Karpas-422 (cell line): ENCODE data around the gene NFS1. TPM values are rescaled to one million over a fixed set of nuclear protein-coding genes. Genes with fewer than 3 reads are reported as not detected.

Experiments used
- DNase-seq: peaks from one replicate; pipeline ENCODE4 v3.0.0-alpha.2; 2015
- H2AFZ ChIP-seq: fragments of 200-600 bp; sonication (generic); 2 replicates; pipeline ENCODE4 v1.6.1; 2014; ENCODE audit warnings: antibody characterized with exemption, low read length, mixed read lengths
- H3K27ac ChIP-seq: fragments of 200-600 bp; sonication (generic); 2 replicates; pipeline ENCODE4 v1.5.1; 2014; ENCODE audit warnings: mild to moderate bottlenecking, low read length, moderate library complexity
- H3K27me3 ChIP-seq: fragments of 200-600 bp; sonication (generic); 2 replicates; pipeline ENCODE4 v1.6.1; 2014; ENCODE audit warnings: low read length, mixed read lengths
- H3K36me3 ChIP-seq: fragments of 200-600 bp; sonication (generic); 2 replicates; pipeline ENCODE4 v1.6.1; 2014; ENCODE audit warnings: low read length, mixed read lengths; ENCODE audit not compliant: insufficient read depth
- H3K4me1 ChIP-seq: fragments of 200-600 bp; sonication (generic); 2 replicates; pipeline ENCODE4 v1.6.1; 2014; ENCODE audit warnings: mild to moderate bottlenecking, low read length, mixed read lengths
- H3K4me2 ChIP-seq: fragments of 200-600 bp; sonication (generic); 2 replicates; pipeline ENCODE4 v1.6.1; 2014; ENCODE audit warnings: low read length, low read depth, mild to moderate bottlenecking; ENCODE audit not compliant: poor library complexity, severe bottlenecking
- H3K4me3 ChIP-seq: fragments of 200-600 bp; sonication (generic); 2 replicates; pipeline ENCODE4 v1.5.1; 2014; ENCODE audit warnings: mild to moderate bottlenecking, antibody characterized with exemption, low read length, mixed read lengths
- H3K79me2 ChIP-seq: fragments of 200-600 bp; sonication (generic); 2 replicates; pipeline ENCODE4 v1.6.1; 2014; ENCODE audit warnings: mild to moderate bottlenecking, low read length, mixed read lengths
- H3K9ac ChIP-seq: fragments of 200-600 bp; sonication (generic); 2 replicates; pipeline ENCODE4 v1.6.0; 2014; ENCODE audit warnings: low read length
- H3K9me2 ChIP-seq: fragments of 200-600 bp; sonication (generic), shearing (Covaris generic); replicated peaks from 2 replicates; pipeline ENCODE4 v1.6.0; 2014; ENCODE audit warnings: mild to moderate bottlenecking, low read length, moderate library complexity; ENCODE audit not compliant: insufficient read depth
- H3K9me3 ChIP-seq: fragments of 300-700, 200-600 bp; sonication (generic); 2 replicates; pipeline ENCODE4 v1.6.1; 2014; ENCODE audit warnings: low read length, mixed read lengths
- H4K20me1 ChIP-seq: fragments of 200-600 bp; sonication (generic); 2 replicates; pipeline ENCODE4 v1.6.1; 2014; ENCODE audit warnings: mild to moderate bottlenecking, antibody characterized with exemption, low read length, low read depth; ENCODE audit not compliant: insufficient read depth
- total RNA-seq: library from RNA; depleted of rRNA; stranded (reverse); fragments of >200 nt; shearing (Covaris generic); gene quantifications from 2 replicates; pipeline ENCODE4 v1.2.3, GENCODE V29; 2014; ENCODE audit warnings: low replicate concordance

NFS1 gene
- total RNA-seq, 1 experiment from 2014 or later = 62.6 TPM

- no peak for DNase-seq
- no peaks in the 10 kb centered on the region for H3K36me3 ChIP-seq
- no peak overlapping the region for H3K9ac ChIP-seq
- no peaks in the 10 kb centered on the region for H4K20me1 ChIP-seq
- H3K4me2 ChIP-seq = no peak overlapping the region
- no peaks in the 10 kb centered on the region for H3K9me2 ChIP-seq
- no peaks in the 10 kb centered on the region for H3K27me3 ChIP-seq
- no peak overlapping the region for H3K27ac ChIP-seq
- no peaks in the 10 kb centered on the region for H3K9me3 ChIP-seq
- peaks cover 98% of the 10 kb centered on the region for H3K79me2 ChIP-seq
- H3K4me1 ChIP-seq = no peaks in the 10 kb centered on the region
- no peak overlapping the region for H2AFZ ChIP-seq
- H3K4me3 ChIP-seq = no peak overlapping the region
These were observed 58.4 kb downstream of the NFS1 start for GRCh38 chr20:35640724-35641123.

- no peak overlapping the region for H2AFZ ChIP-seq
- no peak overlapping the region for H3K4me2 ChIP-seq
- no peaks in the 10 kb centered on the region for H3K27me3 ChIP-seq
- peaks cover 89% of the 10 kb centered on the region for H3K79me2 ChIP-seq
- H3K4me1 ChIP-seq = no peaks in the 10 kb centered on the region
- H3K9ac ChIP-seq = no peak overlapping the region
- no peaks in the 10 kb centered on the region for H3K9me2 ChIP-seq
- H3K27ac ChIP-seq = no peak overlapping the region
- 0 out of 2 replicates have a peak, but pooled peaks cover 5% of the 10 kb centered on the region for H4K20me1 ChIP-seq
- H3K9me3 ChIP-seq = no peaks in the 10 kb centered on the region
- H3K4me3 ChIP-seq = no peak overlapping the region
- H3K36me3 ChIP-seq = no peaks in the 10 kb centered on the region
- no peak for DNase-seq
These were observed 60.4 kb downstream of the NFS1 start for GRCh38 chr20:35638751-35639150.

DNA sequence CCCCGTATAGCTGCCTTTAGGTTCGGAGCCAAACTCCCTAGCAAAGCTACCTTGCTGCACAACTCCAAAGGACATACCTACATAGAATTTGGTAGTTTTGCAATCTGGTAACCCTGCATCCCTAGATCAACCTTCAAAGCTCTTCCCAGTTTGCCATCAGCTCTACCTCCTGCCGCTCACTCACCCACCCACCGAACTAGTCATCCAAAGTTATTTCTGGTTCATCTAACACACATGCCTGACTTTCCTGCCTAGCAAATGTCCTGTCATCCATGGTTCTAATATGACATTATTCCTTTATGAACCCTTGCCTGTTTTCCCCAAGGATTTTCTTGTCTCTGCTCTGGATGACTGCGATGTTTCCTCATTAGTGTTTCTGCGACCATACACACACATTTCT is 61.9 kb downstream of the NFS1 start:
- Histone ChIP-seq H3K79me2 (peaks cover 76% of the 10 kb centered on the region), H3K4me2 (no peak overlapping the region)
- DNase-seq = no peak

DNA sequence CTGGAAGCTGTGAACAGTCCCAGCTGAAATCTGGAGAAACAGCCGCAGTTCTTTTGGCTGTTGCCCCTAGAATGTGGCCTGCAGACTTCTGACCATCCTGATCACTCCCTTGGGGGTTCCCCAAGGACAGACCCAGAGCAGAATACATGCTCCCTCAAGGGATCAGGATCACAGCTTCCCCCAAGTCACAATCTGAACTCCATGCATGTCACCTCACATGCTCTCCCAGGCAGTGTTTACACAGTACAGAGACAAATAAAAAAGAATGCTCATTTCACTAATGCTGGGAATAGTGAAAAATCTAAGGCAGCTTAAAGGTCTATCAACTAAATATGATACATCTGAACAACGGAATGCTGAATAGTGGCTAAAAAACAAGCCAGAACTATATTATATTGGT is 63.1 kb downstream of the NFS1 start:
- Histone ChIP-seq H4K20me1 (0 out of 2 replicates have a peak, but pooled peaks cover 5% of the 10 kb centered on the region), H3K9me3 (no peaks in the 10 kb centered on the region), H3K4me2 (no peak overlapping the region), H3K9ac (no peak overlapping the region), H3K27ac (no peak overlapping the region), H3K4me3 (no peak overlapping the region), H3K27me3 (no peaks in the 10 kb centered on the region), H3K79me2 (peaks cover 65% of the 10 kb centered on the region), H3K9me2 (no peaks in the 10 kb centered on the region), H3K36me3 (no peaks in the 10 kb centered on the region), H2AFZ (no peak overlapping the region), H3K4me1 (no peaks in the 10 kb centered on the region)
- no peak for DNase-seq

More for the DNA sequence above, 61.9 kb downstream of the NFS1 start:
- H2AFZ ChIP-seq = no peak overlapping the region
- H3K27ac ChIP-seq = no peak overlapping the region
- 0 out of 2 replicates have a peak, but pooled peaks cover 5% of the 10 kb centered on the region for H4K20me1 ChIP-seq
- H3K27me3 ChIP-seq = no peaks in the 10 kb centered on the region
- no peaks in the 10 kb centered on the region for H3K9me2 ChIP-seq
- no peak overlapping the region for H3K9ac ChIP-seq
- no peaks in the 10 kb centered on the region for H3K4me1 ChIP-seq
- no peaks in the 10 kb centered on the region for H3K36me3 ChIP-seq
- H3K9me3 ChIP-seq = no peaks in the 10 kb centered on the region
- no peak overlapping the region for H3K4me3 ChIP-seq

- no peak overlapping the region for H3K27ac ChIP-seq
- H3K27me3 ChIP-seq = no peaks in the 10 kb centered on the region
- peaks cover 60% of the 10 kb centered on the region for H3K79me2 ChIP-seq
- H3K4me1 ChIP-seq = no peaks in the 10 kb centered on the region
- no peak overlapping the region for H3K4me3 ChIP-seq
- no peak overlapping the region for H2AFZ ChIP-seq
- no peak for DNase-seq
- H3K9ac ChIP-seq = no peak overlapping the region
- no peaks in the 10 kb centered on the region for H3K9me2 ChIP-seq
- peaks cover 4% of the 10 kb centered on the region; the same call in 1 of the 2 replicates for H3K36me3 ChIP-seq
- H3K9me3 ChIP-seq = no peaks in the 10 kb centered on the region
- 0 out of 2 replicates have a peak, but pooled peaks cover 5% of the 10 kb centered on the region for H4K20me1 ChIP-seq
- H3K4me2 ChIP-seq = no peak overlapping the region
These were observed 63.5 kb downstream of the NFS1 start for GRCh38 chr20:35635652-35636051.

- Histone ChIP-seq H3K9ac (no peak overlapping the region), H3K4me2 (no peak overlapping the region), H3K27ac (no peak overlapping the region), H3K36me3 (peaks cover 19% of the 10 kb centered on the region), H3K27me3 (no peaks in the 10 kb centered on the region), H3K4me3 (no peak overlapping the region), H3K4me1 (no peaks in the 10 kb centered on the region), H3K9me3 (no peaks in the 10 kb centered on the region), H4K20me1 (0 out of 2 replicates have a peak, but pooled peaks cover 5% of the 10 kb centered on the region), H2AFZ (no peak overlapping the region), H3K9me2 (no peaks in the 10 kb centered on the region), H3K79me2 (peaks cover 30% of the 10 kb centered on the region)
- DNase-seq = no peak
These were observed 66.5 kb downstream of the NFS1 start for GRCh38 chr20:35632539-35633115.

DNA sequence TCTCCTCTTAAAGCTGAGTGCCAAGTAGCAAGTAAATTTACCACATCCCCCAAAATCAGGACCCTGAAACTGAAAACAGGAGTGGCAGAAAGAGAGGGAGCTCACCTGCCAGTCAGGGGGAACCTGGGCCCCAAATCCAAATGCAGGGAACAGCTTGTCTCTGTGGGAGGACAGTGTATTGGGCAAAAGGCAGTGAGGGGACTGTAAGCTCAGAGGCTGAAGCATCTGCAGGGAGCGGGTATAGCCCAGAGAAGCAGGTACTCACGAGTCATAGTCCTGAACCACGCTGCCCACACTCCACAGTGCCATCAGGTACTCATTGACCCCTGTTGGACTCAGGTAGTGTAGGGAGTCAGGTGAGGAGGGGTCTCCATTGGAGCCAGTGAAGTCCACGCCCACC is 68.5 kb downstream of the NFS1 start:
- Histone ChIP-seq H3K9me2 (no peaks in the 10 kb centered on the region), H3K36me3 (peaks cover 33% of the 10 kb centered on the region), H4K20me1 (0 out of 2 replicates have a peak, but pooled peaks cover 5% of the 10 kb centered on the region), H3K9me3 (no peaks in the 10 kb centered on the region), H3K9ac (no peak overlapping the region), H3K4me2 (no peak overlapping the region), H2AFZ (no peak overlapping the region), H3K27ac (no peak overlapping the region), H3K4me1 (no peaks in the 10 kb centered on the region), H3K4me3 (no peak overlapping the region), H3K79me2 (peaks cover 10% of the 10 kb centered on the region), H3K27me3 (no peaks in the 10 kb centered on the region)
- no peak for DNase-seq

DNA sequence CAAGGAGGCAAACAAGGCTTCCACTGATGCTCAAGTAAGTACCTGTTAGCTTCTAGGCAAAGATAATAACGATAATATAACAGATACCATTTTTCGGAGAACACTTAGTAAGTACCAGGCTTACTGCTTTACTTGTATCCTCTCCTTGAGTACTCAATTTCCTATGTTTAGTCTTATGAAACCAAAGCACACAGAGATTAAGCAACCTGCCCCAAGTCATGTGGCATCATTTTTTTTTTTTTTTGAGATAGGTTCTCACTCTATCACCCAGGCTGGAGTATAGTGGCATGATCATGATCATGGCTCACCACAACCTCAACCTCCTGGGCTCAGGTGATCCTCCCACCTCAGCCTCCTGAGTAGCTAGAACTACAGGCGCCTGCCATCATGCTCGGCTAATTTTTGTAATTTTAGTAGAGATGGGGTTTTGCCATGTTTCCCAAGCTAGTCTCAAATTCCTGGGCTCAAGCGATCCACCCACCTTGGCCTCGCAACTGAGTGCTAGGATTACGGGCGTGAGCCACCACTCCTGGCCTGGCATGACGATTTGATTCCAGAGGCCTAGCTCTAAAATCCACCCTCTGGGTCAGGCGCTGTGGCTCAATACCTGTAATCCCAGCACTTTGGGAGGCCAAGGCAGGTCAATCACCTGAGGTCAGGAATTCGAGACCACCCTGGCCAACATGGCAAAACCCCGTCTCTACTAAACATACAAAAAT is 69.6 kb downstream of the NFS1 start:
- no peaks in the 10 kb centered on the region for H3K27me3 ChIP-seq
- H3K9ac ChIP-seq = no peak overlapping the region
- DNase-seq = no peak

More for the DNA sequence above, 69.6 kb downstream of the NFS1 start:
- H3K4me1 ChIP-seq = no peaks in the 10 kb centered on the region
- H3K79me2 ChIP-seq = peaks cover 2% of the 10 kb centered on the region; the same call in 1 of the 2 replicates
- H3K27ac ChIP-seq = no peak overlapping the region
- H3K9me2 ChIP-seq = no peaks in the 10 kb centered on the region
- peaks cover 38% of the 10 kb centered on the region for H3K36me3 ChIP-seq
- H4K20me1 ChIP-seq = no peaks in the 10 kb centered on the region
- H3K4me3 ChIP-seq = no peak overlapping the region
- no peak overlapping the region for H2AFZ ChIP-seq
- H3K9me3 ChIP-seq = no peaks in the 10 kb centered on the region
- no peak overlapping the region for H3K4me2 ChIP-seq
